MG63 (cell line): ENCODE data around the gene PLEKHH1. TPM values are rescaled to one million over a fixed set of nuclear protein-coding genes. Genes with fewer than 3 reads are reported as not detected.
A peak's percentile ranks its signal among the peaks of the same experiment; 100 is the strongest.

Experiments
- DNase-seq: peaks from one replicate; pipeline ENCODE4 v3.0.0-alpha.2; 2020
- H3K27me3 ChIP-seq: fragments of 250-450 bp; sonication (Bioruptor Pico); 2 replicates; pipeline ENCODE4 v1.5.1; 2020; ENCODE audit warnings: mild to moderate bottlenecking, moderate library complexity
- H3K36me3 ChIP-seq: fragments of 250-450 bp; sonication (Bioruptor Pico); 2 replicates; pipeline ENCODE4 v1.5.1; 2020; ENCODE audit warnings: mild to moderate bottlenecking, moderate library complexity
- H3K4me3 ChIP-seq: fragments of 250-450 bp; sonication (Bioruptor Pico); 2 replicates; pipeline ENCODE4 v1.5.1; 2020; ENCODE audit warnings: mild to moderate bottlenecking, moderate library complexity
- H3K9me3 ChIP-seq: fragments of 250-450 bp; sonication (Bioruptor Pico); 2 replicates; pipeline ENCODE4 v1.5.1; 2020; ENCODE audit warnings: mild to moderate bottlenecking, moderate library complexity
- total RNA-seq: library from RNA; depleted of rRNA; stranded (reverse); fragments of >200 nt; shearing (Covaris generic); gene quantifications from 2 replicates; pipeline ENCODE4 v1.2.3, GENCODE V29; 2014; ENCODE audit warnings: low replicate concordance

Gene PLEKHH1
- total RNA-seq, 1 experiment from 2014 or later, result 0.07 TPM

DNA sequence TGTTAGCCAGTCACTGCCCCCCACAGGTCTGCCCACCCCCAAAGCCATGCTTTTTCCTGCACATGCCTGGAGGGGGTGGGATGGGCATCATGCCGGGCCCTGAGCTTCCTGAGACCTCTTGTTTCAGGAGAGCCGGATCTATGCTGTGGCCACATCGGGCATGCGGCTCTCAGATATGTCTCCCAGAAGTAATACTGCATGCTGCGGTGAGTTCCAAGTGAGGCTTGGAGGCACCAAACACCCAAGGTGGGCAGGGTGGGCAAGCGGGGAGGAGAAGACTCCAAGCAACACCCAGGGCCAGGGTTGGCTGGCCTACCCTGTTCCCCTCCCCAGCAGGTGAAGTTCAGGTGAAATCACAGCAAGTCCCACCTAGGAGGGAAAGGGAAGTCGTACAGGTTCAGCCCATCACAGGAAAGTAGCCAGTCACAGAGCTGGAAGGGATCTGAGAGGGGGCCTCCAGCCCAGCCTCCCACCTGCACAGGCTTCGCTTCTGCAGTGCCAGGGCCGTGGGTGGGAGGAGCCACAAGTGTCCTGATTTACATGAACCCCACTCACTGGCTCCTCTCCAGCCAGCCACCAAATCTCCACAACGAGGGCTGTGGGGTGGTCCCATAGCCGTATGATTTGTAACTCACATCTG, 36.0 kb downstream of the PLEKHH1 start:
- no peaks in the 10 kb centered on the region for H3K36me3 ChIP-seq
- H3K27me3 ChIP-seq, result no peaks in the 10 kb centered on the region
- no peaks in the 10 kb centered on the region for H3K9me3 ChIP-seq
- DNase-seq, result no peak
- H3K4me3 ChIP-seq, result no peak overlapping the region

DNA sequence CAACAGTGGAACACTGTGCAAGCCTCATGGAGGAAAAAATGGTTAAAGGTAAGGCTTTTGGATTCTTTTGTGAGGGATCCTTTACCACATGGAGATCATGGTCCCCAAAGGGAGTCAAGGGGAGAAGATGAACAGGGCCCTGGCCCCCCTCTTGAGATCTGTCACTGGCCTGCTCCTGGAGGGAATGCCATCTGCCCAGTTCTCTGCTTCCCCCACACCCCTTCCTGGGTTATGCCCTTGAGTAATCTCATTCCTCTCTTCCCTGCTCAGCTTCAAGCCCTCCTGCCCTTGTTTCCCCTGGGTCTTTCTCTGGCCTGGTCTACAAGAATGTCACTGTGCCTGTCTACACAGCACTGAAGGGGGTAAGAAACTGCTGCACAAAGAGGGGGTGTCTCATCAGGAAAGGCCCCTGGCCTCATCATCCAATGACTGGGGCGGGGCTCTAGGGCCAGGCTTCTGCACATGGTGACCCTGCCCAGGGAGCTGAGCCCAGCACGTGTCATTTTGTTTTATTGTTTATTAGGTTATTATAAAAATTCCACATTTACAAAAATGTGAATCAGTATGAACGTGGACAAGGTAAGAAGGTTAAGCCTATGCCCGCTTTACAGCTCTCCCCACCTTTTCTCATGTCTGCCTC, 36.7 kb downstream of the PLEKHH1 start:
- H3K9me3 ChIP-seq, result no peaks in the 10 kb centered on the region
- H3K4me3 ChIP-seq, result no peak overlapping the region
- H3K27me3 ChIP-seq, result no peaks in the 10 kb centered on the region
- no peak for DNase-seq
- H3K36me3 ChIP-seq, result no peaks in the 10 kb centered on the region

DNA sequence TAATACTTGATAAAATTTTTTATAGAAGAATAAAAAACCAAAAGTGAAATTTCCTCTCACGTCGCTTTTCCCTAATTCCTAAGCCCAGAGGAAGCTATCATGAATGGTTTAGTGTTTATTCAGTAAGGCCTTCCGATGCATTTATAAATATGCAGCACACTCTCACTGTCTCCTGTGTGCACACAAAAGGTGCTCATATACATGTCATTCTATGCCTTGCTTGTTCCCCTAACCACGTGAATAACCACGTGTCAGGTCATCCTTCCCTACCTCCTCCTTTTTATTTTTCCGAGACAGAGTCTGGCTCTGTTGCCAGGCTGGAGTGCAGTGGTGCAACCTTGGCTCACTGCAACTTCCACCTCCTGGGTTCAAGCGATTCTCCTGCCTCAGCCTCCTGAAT, 37.4 kb downstream of the PLEKHH1 start:
- H3K9me3 ChIP-seq, result no peaks in the 10 kb centered on the region
- H3K27me3 ChIP-seq, result no peaks in the 10 kb centered on the region
- H3K36me3 ChIP-seq, result no peaks in the 10 kb centered on the region
- DNase-seq, result no peak
- H3K4me3 ChIP-seq, result no peak overlapping the region

DNA sequence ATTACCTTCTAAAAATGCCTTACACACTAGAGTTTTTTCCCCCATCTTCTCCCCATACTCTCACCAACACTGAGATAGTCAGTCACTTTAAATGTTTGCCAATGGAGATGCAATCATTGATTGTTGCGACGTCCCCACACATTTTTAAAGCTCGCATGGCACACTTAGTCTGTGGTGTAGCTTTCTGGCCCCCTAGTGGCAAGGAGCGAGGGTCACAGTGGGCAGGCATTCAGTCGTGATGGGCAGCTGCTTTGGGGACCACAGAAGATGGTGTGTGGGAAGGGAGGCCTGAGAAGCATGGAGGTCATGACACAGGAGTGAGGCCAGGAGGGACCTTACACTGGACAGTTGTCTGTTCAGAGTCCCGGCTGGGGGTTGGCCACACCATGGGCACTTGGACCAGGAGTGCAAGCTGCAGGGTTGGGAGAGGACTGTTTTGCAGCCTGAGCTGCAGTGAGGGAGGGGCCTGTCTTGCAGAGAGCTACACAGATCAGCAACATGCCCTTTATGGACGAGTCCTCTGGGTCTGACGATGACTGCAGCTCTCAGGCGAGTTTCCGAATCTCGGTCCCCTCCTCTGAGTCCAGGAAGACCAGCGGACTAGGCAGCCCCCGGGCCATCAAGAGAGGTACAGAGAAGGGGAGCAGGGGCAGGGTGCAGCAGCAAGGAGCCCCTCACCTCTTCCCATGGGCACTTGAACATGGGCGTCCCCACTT, 38.3 kb downstream of the PLEKHH1 start:
- Histone ChIP-seq H3K9me3 (no peaks in the 10 kb centered on the region), H3K4me3 (no peak overlapping the region), H3K36me3 (no peaks in the 10 kb centered on the region), H3K27me3 (no peaks in the 10 kb centered on the region)
- peak; percentile 30 for DNase-seq

DNA sequence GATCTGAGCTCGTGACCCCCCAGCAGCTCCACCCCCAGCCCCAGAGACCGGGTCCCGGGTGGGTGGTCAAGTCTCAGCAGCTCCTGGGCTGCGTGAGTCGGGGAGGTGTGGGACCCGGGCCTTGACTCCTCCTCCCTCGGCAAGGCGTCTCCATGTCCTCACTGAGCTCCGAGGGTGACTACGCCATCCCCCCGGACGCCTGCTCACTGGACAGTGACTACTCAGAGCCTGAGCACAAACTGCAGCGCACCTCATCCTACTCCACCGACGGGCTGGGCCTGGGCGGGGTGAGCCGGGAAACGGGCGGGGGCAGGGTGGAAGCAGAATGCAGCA, 38.9 kb downstream of the PLEKHH1 start:
- H3K4me3 ChIP-seq, result no peak overlapping the region
- no peaks in the 10 kb centered on the region for H3K9me3 ChIP-seq
- H3K27me3 ChIP-seq, result no peaks in the 10 kb centered on the region
- H3K36me3 ChIP-seq, result no peaks in the 10 kb centered on the region
- no peak for DNase-seq

DNA sequence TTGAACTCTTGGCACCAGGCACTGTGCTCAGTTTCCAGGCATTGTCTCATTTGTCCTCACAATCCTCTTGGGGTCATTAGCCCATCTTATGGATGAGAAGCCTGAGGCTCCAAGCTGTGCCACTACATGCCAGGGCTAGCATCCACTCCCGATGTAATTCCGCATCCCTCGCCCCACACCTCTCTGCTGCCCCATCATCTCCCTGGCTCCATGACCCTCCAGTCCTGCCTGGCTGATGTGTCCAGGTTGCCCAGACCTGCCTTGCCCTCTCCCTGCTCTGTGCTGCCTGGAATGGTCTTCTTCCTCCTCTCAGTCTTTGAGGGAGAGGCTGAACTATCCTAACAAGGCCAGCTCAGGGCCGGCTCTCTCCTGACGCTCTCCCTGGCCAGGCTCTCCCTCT, 39.5 kb downstream of the PLEKHH1 start:
- Histone ChIP-seq H3K9me3 (no peaks in the 10 kb centered on the region), H3K4me3 (no peak overlapping the region), H3K27me3 (no peaks in the 10 kb centered on the region), H3K36me3 (no peaks in the 10 kb centered on the region)
- DNase-seq, result no peak

DNA sequence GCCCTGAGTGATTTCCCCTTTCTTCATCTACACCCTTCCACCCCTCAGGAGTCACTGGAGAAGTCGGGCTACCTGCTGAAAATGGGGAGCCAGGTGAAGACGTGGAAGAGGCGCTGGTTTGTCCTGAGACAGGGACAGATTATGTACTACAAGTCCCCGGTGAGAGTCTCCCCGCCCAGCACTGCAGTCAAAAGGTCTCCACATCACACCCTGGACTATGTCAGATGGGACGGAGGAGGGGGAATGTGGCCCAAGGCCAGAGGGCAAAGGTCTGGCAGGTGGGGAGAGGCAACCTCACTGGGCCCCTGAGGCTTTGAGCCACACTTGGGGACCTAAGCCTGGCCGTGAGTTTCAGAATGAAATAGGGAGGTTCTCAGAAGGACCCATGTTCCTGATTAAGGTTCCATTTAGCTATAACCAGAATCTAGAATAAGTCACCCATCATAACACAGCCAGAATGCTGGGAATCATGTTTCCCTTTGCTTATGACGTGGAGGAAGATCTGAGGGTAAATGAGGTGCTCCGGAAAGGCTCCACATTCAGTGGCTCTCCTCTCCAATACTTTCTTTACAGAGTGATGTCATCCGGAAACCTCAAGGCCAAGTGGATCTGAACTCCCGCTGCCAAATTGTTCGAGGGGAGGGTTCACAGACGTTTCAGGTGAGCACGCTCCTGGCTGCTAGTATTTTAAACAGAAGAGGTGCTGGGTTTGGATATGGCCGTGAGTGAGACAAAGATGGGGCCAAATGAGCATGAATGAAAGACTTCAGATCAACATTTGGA, 40.3 kb downstream of the PLEKHH1 start:
- Histone ChIP-seq H3K27me3 (no peaks in the 10 kb centered on the region), H3K9me3 (no peaks in the 10 kb centered on the region), H3K36me3 (no peaks in the 10 kb centered on the region), H3K4me3 (no peak overlapping the region)
- DNase-seq, result no peak

DNA sequence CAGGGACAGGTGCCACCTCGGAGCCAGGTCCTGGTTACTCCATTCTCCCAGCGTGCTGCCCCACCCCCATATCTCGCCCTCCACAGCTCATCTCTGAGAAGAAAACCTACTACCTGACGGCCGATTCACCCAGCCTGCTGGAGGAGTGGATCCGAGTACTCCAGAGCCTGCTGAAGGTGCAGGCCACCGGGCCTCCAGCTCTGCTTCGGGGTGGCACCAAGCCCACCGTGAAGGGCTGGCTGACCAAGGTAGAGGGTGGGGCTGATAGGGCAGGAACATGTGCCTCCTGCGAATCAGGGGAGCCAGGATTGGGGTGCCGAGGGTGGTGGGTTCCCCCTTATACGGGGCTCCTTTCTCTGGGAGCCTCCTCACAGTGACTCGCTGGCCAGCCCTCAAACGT, 41.1 kb downstream of the PLEKHH1 start:
- Histone ChIP-seq H3K4me3 (no peak overlapping the region), H3K9me3 (no peaks in the 10 kb centered on the region), H3K27me3 (no peaks in the 10 kb centered on the region), H3K36me3 (no peaks in the 10 kb centered on the region)
- DNase-seq, result no peak

DNA sequence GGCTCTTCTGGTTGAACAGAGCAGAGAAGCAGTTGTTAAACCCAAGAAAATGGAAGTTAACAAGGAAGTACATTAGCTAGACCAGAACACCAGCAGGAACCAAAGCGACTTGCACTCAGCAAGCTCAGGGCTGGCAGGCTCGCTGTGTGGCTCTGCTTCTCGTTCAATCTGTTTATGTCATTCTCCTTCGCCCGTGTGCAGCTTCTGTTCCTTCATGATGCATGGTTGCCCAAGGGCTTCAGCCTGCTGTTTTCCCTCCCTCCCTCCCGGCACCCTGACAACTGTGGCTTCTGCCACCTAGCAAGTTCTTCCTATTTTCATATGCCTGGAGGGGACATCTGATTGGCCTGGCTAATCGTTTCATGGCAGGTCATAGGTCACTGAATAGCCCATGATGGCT, 41.7 kb downstream of the PLEKHH1 start:
- no peak for DNase-seq
- Histone ChIP-seq H3K27me3 (no peaks in the 10 kb centered on the region), H3K36me3 (no peaks in the 10 kb centered on the region), H3K9me3 (no peaks in the 10 kb centered on the region), H3K4me3 (no peak overlapping the region)

DNA sequence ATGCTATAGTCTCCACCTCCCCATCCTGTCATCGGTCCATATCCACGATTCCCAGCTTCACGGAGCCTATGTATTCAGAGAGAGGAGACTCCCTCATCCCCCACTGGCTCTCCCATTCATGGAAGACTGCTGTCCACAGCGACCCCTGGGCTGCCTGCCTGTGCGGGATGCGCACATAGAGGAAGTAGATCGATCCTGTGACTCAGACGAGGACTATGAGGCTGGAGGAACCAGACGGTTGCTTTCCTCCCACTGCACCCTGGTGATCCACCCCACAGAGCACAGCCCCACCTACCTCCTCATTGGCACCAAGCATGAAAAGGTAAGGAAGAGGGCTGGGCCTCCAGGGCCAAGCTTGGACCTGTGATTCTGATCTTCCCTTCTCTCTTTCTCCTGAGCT, 42.6 kb downstream of the PLEKHH1 start:
- Histone ChIP-seq H3K36me3 (no peaks in the 10 kb centered on the region), H3K27me3 (no peaks in the 10 kb centered on the region), H3K9me3 (no peaks in the 10 kb centered on the region), H3K4me3 (no peak overlapping the region)
- DNase-seq, result no peak

DNA sequence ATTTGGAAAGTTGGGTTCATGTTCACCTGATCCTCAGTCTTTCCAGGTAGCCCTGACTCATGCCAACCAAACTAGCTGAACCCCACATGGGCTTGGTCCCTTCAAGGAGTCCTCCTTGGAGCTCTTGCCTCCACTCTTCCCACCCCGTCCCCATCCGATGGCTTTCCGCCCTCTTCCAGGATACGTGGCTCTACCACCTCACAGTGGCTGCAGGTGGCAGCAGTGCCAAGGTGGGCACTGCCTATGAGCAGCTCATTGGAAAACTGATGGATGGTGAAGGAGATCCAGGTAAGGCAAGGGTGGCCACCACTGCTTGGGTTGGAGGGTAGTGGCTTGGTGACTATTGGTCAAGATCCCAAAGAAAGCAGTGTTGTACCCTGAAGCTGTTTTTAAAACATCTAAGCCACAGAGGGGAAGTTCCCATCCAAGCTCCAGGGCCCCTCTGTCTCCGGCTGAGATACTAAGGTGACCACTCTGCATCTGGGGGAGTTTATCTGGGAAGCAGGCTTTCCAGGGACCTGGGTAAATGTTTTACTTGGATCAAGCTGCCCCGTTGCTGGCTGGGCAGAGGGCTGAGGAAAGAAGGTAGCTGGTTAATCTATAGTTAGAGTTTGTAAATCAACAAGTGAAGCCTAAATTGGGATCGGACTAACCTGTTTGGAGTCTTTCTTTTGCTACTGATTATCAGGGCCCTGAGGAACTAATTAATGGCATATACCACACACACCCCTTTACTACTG, 43.3 kb downstream of the PLEKHH1 start:
- H3K36me3 ChIP-seq, result no peaks in the 10 kb centered on the region
- H3K4me3 ChIP-seq, result no peak overlapping the region
- no peaks in the 10 kb centered on the region for H3K9me3 ChIP-seq
- no peaks in the 10 kb centered on the region for H3K27me3 ChIP-seq
- no peak for DNase-seq

DNA sequence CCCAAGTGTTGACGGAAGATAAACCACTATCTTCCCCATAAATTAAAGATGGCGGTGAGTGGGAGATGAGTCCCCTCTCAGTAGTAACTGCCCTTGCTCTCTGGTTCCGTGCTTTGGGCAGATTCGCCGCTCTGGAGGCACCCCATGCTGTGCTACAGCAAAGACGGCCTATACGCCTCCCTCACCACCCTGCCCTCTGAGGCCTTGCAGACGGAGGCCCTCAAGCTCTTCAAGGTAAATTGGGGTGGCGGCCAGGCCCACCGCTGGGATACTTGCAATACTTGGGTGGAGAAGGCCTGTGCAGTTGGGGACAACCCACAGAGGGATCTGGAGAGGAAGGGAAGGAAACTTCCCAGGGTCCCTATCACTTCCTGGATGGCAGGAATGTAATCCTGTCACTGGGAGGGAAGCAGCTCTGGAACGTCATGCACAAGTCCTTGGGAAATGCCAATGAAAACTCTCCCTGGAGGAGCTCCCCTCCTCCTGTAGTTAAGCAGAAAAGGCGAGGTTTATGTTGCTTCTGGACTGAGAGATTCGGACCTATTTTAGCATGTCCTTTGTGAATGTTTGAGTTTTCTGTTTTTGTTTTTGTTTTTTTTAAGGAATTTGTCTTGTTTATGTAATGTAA, 44.2 kb downstream of the PLEKHH1 start:
- DNase-seq, result no peak
- H3K36me3 ChIP-seq, result no peaks in the 10 kb centered on the region
- no peaks in the 10 kb centered on the region for H3K27me3 ChIP-seq
- H3K9me3 ChIP-seq, result no peaks in the 10 kb centered on the region
- no peak overlapping the region for H3K4me3 ChIP-seq

DNA sequence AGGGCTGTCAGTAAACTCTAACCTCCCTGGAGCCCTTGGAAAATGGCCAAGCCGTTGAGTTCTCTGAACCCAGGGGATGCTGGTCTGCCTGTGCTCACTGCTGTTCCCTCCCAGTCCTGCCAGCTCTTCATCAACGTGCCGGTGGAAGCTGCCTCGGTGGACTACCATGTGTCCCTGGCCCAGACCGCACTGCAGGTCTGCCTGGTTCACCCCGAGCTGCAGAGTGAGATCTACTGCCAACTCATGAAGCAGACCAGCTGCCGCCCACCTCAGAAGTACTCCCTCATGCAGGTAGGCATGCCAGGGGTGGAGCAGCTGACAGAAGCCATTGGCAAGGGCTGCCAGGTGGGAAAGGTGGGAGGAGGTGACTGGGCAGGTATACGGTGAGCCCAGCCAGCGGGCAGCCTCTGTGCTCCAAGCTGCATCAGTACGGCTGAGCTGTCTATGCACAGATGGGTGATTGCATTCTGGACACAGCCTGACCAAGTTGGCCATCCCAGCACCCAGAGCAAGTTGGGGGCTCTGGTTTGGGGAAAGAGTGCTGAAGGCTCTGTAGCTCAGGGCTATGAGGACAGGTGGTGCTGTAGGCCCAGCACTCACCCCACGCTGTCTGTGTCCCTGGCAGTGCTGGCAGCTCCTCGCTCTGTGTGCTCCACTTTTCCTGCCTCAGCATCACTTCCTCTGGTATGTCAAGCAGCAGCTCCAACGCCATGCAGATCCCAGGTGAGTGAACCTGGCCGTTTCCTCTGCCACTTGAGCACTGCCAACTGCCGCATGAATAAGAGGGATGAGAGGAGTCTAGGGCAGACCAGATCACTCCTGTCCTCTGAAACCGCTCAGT, 45.0 kb downstream of the PLEKHH1 start:
- Histone ChIP-seq H3K9me3 (no peaks in the 10 kb centered on the region), H3K27me3 (no peaks in the 10 kb centered on the region), H3K36me3 (no peaks in the 10 kb centered on the region), H3K4me3 (no peak overlapping the region)
- no peak for DNase-seq

DNA sequence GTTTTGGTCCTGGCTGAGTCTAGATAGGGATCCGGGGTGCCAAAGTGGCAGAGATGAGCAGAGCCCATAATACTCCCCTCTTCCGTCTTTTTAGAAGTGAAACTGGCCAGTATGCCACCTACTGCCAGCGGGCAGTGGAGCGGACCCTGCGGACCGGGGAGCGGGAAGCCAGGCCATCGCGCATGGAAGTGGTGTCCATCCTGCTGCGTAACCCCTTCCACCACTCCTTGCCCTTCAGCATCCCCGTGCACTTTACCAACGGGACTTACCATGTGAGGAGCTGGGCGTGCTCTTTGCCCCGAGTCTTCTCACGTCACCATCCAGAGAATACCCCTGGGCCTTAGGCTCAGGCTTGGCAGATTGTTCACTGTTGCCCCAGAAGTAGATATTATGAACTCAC, 46.0 kb downstream of the PLEKHH1 start:
- Histone ChIP-seq H3K9me3 (no peaks in the 10 kb centered on the region), H3K36me3 (no peaks in the 10 kb centered on the region), H3K4me3 (no peak overlapping the region), H3K27me3 (no peaks in the 10 kb centered on the region)
- DNase-seq, result no peak

DNA sequence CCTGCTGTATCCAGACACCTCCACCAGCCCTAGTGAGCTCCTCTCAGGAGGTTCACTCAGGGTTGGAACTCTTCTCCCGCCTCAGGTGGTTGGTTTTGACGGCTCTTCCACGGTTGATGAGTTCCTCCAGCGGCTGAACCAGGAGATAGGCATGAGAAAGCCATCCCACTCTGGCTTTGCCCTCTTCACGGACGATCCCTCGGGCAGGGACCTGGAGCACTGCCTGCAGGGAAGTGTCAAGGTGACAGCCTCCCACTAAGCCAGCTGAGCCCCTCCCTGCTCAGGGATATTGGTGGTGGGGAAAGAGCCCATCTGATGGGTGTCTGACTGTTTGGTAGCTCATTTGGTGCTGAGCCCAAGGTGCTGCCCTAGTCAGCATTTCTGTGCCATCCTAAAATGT, 46.5 kb downstream of the PLEKHH1 start:
- DNase-seq, result no peak
- no peaks in the 10 kb centered on the region for H3K36me3 ChIP-seq
- H3K27me3 ChIP-seq, result no peaks in the 10 kb centered on the region
- no peak overlapping the region for H3K4me3 ChIP-seq
- no peaks in the 10 kb centered on the region for H3K9me3 ChIP-seq
